Skeletal muscle tissue (tissue), 4 donors: ENCODE data around the gene RHOB. TPM values are rescaled to one million over a fixed set of nuclear protein-coding genes. Genes with fewer than 3 reads are reported as not detected.
"Not testable (repeated sequence)": the region's sequence is repeated elsewhere in the genome, so short reads cannot be mapped to it uniquely, and the experiment has no call there.

ENCODE experiments used
- H3K27ac ChIP-seq: one replicate; pipeline ENCODE4 v1.7.0; 2013; ENCODE audit warnings: mild to moderate bottlenecking, low read depth, low read length, inconsistent platforms
- H3K27me3 ChIP-seq, 3 donors: one replicate each; pipeline ENCODE4 v1.7.0; 2013; ENCODE audit warnings: low read length in 3 of 3; ENCODE audit not compliant: control insufficient read depth in 3 of 3, insufficient read depth in 3 of 3
- H3K36me3 ChIP-seq, 3 donors: one replicate each; pipeline ENCODE4 v1.7.0; 2013; ENCODE audit warnings: low read length in 3 of 3; ENCODE audit not compliant: control insufficient read depth in 3 of 3, insufficient read depth in 3 of 3
- H3K4me1 ChIP-seq, 3 donors: one replicate each; pipeline ENCODE4 v1.7.0; 2013; ENCODE audit warnings: low read length in 3 of 3, mild to moderate bottlenecking in 3 of 3; ENCODE audit not compliant: control insufficient read depth in 3 of 3, insufficient read depth in 3 of 3
- H3K4me3 ChIP-seq, 3 donors: one replicate each; pipeline ENCODE4 v1.7.0; 2013; ENCODE audit warnings: low read length in 3 of 3
- H3K9ac ChIP-seq, 3 donors: one replicate each; pipeline ENCODE4 v1.7.0; 2013; ENCODE audit warnings: low read length in 3 of 3, mild to moderate bottlenecking in 3 of 3, moderate library complexity in 2 of 3, low read depth in 1 of 3
- H3K9me3 ChIP-seq, 3 donors: one replicate each; pipeline ENCODE4 v1.7.0; 2013; ENCODE audit warnings: low read length in 3 of 3; ENCODE audit not compliant: control insufficient read depth in 3 of 3
- total RNA-seq: library from RNA; depleted of rRNA; stranded (reverse); fragments of >200 nt; gene quantifications from one replicate; pipeline ENCODE4 v1.2.3, GENCODE V29; 2014
- donor health status: Osteomylitis.

The RHOB gene
- total RNA-seq, 1 donor from 2014 or later = 146 TPM

DNA sequence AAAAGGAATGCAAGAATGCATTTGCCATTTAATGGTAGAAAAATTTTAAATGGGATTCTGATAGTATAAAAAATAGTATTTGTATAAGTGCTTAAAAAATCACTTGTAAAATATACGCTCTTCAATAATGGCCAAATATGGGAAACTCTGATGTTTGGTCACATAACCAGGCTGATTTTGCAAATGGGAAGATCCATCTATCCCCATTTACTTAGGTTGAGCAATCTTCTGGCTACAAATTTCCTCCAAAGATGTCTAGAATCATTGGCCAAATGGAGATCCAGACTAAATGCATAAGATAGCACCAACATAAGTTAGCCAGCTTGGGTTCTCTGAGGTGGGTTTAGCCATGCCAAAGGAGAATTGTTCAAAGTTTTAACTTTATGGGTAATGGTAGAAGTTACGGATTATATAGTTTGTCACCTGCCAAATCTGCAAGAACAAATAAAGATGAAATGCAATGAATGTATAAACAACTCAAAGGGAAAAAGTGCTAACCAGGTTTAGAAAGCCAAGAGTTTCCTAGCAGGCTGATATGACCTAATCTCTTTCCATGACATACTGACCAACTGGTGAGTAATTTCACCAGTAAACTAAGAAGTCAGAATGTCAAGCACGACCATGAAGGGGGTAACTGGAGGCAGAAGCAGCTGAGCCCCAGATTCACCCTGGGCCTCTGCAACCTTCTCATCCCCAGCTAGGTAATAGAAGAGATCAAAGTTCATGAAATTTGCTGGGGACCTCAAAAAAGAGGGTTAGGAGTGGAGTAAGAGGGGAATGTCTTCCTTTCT, 10.0 kb downstream of the RHOB start:
- no peak overlapping the region for H3K27ac ChIP-seq
- H3K27me3 ChIP-seq = no peaks in the 10 kb centered on the region
- no peaks in the 10 kb centered on the region for H3K4me1 ChIP-seq
- H3K4me3 ChIP-seq = no peak overlapping the region
- H3K36me3 ChIP-seq = no peaks in the 10 kb centered on the region
- no peak overlapping the region for H3K9ac ChIP-seq
- no peaks in the 10 kb centered on the region for H3K9me3 ChIP-seq

DNA sequence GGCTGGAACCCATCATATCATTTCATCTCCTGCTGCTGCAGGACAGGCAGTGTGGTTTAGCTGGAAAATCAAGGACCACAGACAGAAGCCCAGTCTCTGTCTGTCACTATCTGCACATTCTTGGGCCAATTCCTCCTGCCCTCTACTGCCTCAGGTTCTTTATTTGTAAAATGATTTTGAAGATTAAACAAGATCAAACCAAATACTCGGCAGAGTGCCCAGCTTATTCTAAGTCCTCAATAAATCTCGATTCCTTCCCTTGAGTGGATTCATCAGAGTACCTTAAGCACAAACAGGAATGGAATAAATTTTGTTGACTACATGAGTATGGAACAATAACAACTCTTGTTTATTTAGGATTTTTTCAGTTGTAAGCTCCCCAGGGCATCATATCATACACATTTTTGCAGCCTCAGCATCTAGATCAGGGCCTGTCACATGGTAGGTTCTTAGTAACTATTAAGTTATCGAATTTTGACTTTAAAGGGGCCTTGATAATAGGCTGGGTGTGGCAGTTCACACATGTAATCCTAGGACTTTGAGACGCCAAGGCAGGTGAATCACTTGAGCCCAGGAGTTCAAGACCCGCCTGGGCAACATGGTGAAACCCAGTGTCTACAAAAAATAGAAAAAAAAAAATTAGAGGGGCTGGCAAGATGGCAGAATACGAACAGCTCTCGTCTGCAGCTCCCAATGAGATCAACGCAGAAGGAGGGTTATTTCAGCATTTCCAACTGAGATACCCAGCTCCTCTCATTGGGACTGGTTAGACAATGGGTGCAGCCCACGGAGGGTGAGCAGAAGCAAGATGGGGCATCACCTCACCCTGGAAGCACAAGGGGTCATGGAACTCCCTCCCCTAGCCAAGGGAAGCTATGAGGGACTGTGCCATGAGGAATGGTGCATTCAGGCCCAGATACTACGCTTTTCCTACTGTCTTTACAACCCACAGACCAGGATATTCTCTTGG, 11.1 kb downstream of the RHOB start:
- no peak overlapping the region for H3K9ac ChIP-seq
- no peaks in the 10 kb centered on the region for H3K4me1 ChIP-seq
- no peak overlapping the region for H3K27ac ChIP-seq
- no peaks in the 10 kb centered on the region for H3K9me3 ChIP-seq
- H3K4me3 ChIP-seq = no peak overlapping the region
- H3K27me3 ChIP-seq = no peaks in the 10 kb centered on the region
- no peaks in the 10 kb centered on the region for H3K36me3 ChIP-seq

DNA sequence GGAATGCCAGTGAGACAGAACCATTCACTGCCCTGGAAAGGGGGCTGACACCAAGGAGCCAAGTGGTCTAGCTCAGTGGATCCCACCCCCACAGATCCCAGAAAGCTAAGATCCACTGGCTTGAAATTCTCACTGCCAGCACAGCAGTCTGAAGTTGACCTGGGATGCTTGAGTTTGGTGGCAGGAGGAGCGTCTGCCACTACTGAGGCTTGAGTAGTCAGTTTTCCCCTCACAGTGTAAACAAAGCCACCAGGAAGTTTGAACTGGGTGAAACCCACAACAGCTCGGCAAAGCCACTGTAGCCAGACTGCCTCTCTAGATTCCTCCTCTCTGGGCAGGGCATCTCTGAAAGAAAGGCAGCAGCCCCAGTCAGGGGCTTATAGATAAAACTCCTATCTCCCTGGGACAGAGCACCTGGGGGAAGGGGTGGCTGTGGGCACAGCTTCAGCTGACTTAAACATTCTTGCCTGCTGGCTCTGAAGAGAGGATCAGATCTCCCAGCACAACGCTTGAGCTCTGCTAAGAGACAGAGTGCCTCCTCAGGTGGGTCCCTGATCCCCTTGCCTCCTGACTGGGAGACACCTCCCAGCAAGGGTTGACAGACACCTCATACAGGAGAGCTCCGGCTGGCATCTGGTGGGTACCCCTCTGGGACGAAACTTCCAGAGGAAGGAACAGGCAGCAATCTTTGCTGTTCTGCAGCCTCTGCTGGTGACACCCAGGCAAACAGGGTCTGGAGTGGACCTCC, 12.0 kb downstream of the RHOB start:
- H3K9me3 ChIP-seq, H3K27me3 ChIP-seq, H3K9ac ChIP-seq, H3K27ac ChIP-seq, H3K36me3 ChIP-seq, H3K4me3 ChIP-seq, H3K4me1 ChIP-seq: not testable (repeated sequence)

DNA sequence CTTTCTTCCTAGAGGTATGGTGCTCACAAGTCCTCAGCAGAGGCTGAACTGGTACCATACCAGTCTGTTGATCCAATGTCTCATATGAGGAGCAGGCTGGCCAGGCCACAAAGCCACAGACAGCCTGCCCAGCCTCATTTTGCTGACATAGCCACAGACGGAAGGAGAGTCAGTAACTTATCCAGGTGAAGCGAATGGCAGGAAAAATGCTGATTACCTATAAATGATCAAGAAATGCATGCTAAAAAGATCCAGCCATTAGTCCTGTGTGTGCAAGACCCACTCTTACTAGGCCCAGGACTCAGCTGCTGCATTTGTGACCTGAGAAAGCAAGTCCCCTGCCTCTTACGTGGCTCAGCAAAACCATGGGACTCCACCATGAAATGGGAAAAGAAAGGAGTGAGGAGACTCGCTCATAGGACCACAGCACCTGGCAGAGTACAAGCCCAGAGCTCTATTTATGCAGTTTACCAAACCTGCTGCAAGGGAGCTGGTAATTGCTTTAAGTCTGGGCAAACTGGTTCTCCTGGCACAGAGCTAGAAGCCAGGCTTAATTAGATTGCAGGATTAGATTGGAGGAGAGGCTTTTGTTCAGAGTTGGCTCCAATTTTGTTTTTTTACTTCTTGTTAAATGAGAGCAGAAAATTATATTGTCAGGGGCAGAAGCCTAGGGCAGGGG, 19.0 kb downstream of the RHOB start:
- Histone ChIP-seq H3K4me1 (peaks cover 7 to 17% (median 7%) of the 10 kb centered on the region in 3 donors), H3K27ac (no peak overlapping the region), H3K9ac (no peak overlapping the region), H3K4me3 (no peak overlapping the region), H3K27me3 (no peaks in the 10 kb centered on the region), H3K9me3 (no peaks in the 10 kb centered on the region), H3K36me3 (no peaks in the 10 kb centered on the region)

DNA sequence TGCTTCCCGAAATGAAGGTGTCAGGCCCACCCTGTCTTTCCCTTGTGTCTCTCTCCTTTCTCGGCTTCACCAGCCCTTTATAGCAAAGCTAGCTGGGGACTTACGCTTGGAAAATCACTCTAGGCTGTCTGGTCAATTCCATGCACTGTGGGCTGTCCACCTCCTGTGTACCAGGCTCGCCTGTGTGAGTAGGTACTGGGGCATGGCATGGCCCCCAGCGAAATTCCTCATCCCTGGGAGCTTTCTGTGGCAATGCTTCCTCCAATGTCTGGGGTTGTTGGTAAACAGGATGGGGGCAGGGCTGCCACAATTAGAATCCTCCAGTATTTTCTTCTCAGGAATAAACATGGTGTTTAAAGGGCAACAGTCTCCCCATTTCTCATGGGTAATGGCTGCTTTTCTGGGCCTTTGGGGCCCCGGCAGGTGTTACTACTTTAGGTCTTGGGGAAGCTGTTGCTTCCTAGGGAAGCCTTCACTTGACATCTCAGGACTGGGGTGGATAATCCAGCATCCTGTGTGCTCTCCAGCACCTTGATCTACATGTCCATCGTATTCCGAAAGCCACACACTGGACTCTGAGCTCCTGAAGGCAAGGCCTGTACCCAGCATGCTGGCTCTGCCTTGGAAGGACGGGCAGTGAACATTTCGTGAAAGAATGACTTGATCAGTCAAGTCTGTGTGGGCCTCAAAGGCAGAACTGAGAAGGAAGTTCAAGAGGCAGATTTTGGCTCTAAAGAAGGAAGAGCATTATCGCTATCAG, 21.1 kb downstream of the RHOB start:
- H3K9me3 ChIP-seq = no peaks in the 10 kb centered on the region
- H3K27ac ChIP-seq = no peak overlapping the region
- no peak overlapping the region for H3K9ac ChIP-seq
- H3K36me3 ChIP-seq = no peaks in the 10 kb centered on the region
- peaks cover 11 to 27% (median 12%) of the 10 kb centered on the region in 3 donors for H3K4me1 ChIP-seq
- H3K27me3 ChIP-seq = no peaks in the 10 kb centered on the region
- no peak overlapping the region for H3K4me3 ChIP-seq

DNA sequence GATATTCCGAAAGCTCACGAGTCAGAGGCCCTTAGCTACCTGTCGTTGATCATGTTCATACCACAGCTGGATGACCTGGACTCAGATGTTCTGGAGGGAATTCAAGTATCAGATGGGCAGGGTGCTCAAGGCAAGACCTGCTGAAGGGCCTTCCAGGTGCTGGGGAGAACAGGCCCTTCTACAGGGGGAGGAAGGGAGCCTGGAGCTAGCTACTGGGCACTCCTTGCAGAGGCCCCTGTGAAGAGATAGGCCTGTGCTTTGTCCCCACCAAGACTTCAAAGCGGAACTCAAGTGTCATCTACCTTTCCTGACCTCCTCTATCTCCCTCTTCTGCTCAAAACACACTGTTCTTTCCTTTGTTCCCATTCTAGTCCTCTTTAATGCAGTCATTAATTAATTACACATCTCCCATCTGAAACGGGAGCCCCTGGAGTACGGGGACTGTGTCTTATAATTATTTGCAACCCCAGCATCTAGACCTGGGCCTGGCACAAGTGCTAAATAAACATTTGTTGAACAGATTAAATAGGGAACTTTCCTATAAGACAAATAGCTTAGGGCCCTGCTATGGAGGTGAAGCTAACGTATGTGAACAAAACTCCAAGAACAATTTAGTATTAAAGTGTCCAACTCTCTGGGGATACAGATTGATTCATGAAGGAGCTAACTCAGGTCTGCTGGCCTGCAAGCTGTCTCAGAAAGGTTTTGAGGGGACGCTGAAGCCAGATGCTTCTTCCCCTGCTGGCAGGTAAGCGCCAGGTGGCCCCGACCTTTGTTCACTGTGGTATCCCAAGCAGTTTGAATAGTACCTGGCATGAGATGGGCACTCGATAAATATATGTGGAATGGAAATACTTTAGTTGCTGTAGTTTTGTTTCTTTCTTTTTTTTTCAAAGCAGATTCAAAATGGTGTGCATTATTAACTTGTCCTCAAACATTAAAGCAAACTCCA, 22.0 kb downstream of the RHOB start:
- H3K9me3 ChIP-seq = no peaks in the 10 kb centered on the region
- no peak overlapping the region for H3K4me3 ChIP-seq
- H3K36me3 ChIP-seq = no peaks in the 10 kb centered on the region
- H3K4me1 ChIP-seq = peaks cover 16 to 32% (median 16%) of the 10 kb centered on the region in 3 donors
- no peaks in the 10 kb centered on the region for H3K27me3 ChIP-seq
- no peak overlapping the region for H3K9ac ChIP-seq
- no peak overlapping the region for H3K27ac ChIP-seq

DNA sequence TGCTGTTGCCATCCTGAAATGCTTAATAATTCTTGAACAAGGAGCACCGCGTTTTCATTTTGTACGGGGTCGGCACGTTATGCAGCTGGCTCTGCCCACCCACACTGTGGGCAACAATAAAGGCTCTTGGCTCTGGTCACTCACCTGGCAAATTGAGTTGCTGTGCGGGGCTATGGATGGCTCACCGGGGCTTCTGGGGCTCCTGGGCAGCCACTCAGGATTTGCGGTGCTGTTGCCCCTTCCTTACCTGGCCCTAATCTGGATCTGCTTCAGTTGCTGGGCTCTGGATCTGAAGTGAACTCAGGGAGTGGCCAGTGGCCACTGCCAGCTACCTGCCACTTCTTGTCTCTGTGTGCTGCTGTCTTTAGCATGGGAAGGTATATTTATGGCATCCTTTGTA, 22.7 kb downstream of the RHOB start:
- H3K27me3 ChIP-seq = no peaks in the 10 kb centered on the region
- no peak overlapping the region for H3K9ac ChIP-seq
- no peak overlapping the region for H3K4me3 ChIP-seq
- no peak overlapping the region for H3K27ac ChIP-seq
- H3K4me1 ChIP-seq = peaks cover 16 to 32% (median 17%) of the 10 kb centered on the region in 3 donors
- H3K9me3 ChIP-seq = no peaks in the 10 kb centered on the region
- no peaks in the 10 kb centered on the region for H3K36me3 ChIP-seq

DNA sequence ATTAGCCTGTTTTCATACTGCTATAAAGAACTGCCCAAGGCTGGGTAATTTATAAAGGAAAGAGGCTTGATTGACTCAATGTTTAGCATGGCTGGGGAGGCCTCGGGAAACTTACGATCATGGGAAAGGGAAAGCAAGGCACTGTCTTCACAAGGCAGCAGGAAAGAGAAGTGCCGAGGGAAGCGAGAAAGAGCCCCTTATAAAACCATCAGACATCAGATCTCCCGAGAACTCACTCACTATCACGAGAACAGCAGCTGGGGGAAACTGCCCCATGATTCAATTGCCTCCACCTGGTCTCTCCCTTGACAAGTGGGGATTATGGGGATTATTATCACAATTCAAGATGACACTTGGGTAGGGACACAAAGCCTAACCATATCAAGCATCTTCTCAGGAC, 23.3 kb downstream of the RHOB start:
- Histone ChIP-seq H3K4me1 (peaks cover 16 to 32% (median 18%) of the 10 kb centered on the region in 3 donors), H3K4me3 (no peak overlapping the region), H3K9ac (no peak overlapping the region), H3K36me3 (no peaks in the 10 kb centered on the region), H3K9me3 (no peaks in the 10 kb centered on the region), H3K27me3 (no peaks in the 10 kb centered on the region), H3K27ac (no peak overlapping the region)
